GM04504 (cell line): ENCODE results near the gene MATR3.
"Not testable (repeated sequence)": the region's sequence is repeated elsewhere in the genome, so short reads cannot be mapped to it uniquely, and the experiment has no call there.

Experiments
- DNase-seq: peaks from one replicate; pipeline ENCODE4 v3.0.0-alpha.2; 2012; ENCODE audit warnings: low read depth

MATR3 gene, protein sequence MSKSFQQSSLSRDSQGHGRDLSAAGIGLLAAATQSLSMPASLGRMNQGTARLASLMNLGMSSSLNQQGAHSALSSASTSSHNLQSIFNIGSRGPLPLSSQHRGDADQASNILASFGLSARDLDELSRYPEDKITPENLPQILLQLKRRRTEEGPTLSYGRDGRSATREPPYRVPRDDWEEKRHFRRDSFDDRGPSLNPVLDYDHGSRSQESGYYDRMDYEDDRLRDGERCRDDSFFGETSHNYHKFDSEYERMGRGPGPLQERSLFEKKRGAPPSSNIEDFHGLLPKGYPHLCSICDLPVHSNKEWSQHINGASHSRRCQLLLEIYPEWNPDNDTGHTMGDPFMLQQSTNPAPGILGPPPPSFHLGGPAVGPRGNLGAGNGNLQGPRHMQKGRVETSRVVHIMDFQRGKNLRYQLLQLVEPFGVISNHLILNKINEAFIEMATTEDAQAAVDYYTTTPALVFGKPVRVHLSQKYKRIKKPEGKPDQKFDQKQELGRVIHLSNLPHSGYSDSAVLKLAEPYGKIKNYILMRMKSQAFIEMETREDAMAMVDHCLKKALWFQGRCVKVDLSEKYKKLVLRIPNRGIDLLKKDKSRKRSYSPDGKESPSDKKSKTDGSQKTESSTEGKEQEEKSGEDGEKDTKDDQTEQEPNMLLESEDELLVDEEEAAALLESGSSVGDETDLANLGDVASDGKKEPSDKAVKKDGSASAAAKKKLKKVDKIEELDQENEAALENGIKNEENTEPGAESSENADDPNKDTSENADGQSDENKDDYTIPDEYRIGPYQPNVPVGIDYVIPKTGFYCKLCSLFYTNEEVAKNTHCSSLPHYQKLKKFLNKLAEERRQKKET

DNA sequence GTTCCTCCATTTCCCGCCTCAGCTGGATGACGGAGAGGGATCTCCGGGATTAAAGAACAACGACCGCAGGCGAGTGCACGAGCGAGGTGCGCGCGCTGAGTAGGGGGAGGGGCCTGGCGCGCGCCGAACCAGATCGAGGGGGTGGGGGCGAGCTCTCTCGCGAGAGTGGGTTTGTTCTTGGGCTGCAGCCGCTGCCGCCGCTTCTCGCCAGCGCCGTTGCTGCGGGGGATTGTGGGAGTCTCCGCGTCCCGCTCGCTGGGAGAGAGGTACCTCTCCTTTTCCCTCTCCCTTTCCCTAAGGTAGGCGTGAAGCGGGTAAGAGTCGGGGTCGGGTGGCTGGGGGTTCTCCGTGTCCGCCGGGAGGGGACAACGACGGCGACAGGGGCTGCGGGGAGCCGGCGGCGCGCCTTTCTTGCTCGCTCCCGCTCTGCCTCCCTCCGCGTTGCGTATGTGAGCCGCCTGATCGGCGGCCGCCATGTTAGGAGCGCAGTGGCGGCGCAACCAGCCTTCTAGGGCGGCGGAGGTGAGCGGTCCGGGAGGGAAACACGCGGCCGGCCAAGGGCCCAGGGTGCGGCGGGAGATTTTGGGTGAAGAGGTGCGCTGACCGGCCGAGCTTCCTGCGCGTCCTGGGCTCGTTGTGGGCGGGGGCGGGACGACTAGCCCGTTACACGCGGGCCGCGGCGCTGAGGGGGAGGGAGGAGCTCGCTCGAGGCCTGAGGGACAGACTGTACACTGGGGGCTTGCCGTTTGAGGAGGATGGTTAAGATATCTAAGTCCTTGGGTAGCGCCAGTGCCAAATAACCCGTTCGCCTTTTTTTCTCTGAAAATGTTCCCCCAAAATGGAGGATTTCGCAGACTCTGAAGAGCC, at the start of gene MATR3:
Gene MATR3, plus strand, starts transcription at position 234 of the 867 bp plus-strand sequence. CDS start 13,676 bp downstream, outside the sequence.
- DNase-seq: peak; percentile 92

DNA sequence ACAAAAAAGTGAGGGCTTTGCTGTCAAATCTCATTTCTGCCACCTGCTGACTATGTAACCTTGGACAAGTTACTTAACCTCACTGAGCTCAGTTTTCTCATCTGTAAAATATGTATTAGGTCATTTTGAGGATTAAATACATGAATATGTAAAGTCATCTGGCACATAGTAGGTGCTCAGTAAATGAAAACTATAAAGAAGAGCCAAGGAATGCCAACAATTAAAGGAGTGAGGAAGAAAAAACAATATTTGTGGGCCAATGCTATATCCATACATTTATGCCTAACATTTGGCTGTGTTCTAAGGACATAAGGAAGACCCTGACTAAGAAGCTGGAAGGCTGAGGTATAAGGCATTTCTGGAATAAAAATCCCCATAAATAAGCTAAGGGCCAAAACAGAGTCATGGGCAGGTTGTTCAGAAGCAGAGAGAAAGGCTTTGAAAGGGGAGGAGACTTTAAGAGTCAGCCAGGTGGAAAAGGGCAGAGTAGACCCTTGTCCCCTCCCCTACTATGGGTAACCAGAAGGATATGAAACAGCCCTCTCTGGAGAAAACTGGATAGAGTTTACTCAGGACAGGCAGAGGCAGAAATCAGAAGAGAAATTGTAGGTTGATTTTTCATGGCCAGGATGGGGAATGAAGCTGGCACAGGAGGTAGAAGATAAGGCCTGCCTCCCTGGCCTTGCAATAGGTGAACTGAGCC, 47.8 kb upstream of the MATR3 start:
- DNase-seq: no peak

GRCh38 chr5:139246394-139246793, 47.1 kb upstream of the MATR3 start:
- no peak for DNase-seq

GRCh38 chr5:139248826-139249453, 44.6 kb upstream of the MATR3 start:
- DNase-seq: no peak

- DNase-seq: no peak
These were observed 42.3 kb upstream of the MATR3 start for GRCh38 chr5:139251281-139251687.

DNA sequence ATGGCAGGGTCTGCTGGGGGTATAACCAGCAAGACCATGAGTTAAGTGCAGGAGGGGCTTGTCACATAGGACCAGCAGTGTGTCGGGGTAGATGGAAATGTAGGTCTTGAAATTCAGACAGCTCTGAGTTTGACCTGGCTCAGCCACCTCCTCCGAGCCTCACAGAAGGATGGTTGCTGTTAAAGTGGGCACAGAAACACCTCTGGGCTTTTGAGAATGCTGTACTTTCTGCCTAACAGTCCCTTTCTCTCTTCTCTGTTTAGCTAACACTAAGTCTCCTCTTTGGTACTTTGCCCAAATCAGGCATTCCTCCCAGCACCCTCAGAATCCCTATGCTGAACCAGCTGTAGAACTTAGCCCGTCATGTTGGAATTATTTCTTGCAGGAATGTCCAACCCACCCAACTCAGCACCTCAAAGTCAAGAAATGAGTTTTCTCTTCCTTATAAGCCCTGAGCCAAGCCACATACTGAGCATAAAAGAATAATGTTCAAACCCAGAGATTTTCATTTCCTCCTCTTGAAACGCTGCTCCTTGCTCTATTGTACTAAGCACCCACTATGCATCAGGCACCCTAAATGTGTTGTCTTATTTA, 41.7 kb upstream of the MATR3 start:
- no peak for DNase-seq

DNA sequence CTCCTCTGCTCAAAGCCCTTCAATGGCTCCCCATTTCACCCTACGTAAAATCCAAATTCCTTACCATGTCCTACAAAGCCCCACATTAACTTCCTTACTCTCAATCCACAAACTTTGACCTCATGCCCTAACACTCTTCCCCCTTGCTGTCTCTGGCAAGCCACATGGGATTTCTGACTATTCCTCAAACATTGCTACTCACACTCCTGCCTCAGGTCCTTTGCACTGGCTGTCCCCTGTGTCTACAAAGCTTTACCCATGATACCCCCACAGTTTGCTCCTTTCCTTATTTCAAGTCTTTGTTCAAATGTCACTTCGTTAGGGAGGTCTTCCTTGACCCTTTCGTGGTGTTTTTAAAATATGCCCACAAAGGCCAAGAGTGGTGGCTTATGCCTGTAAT, 40.4 kb upstream of the MATR3 start:
- DNase-seq: no peak

- DNase-seq: no peak
These were observed 36.7 kb upstream of the MATR3 start for GRCh38 chr5:139256820-139257219.

GRCh38 chr5:139262059-139262741, 31.3 kb upstream of the MATR3 start:
- no peak for DNase-seq

DNA sequence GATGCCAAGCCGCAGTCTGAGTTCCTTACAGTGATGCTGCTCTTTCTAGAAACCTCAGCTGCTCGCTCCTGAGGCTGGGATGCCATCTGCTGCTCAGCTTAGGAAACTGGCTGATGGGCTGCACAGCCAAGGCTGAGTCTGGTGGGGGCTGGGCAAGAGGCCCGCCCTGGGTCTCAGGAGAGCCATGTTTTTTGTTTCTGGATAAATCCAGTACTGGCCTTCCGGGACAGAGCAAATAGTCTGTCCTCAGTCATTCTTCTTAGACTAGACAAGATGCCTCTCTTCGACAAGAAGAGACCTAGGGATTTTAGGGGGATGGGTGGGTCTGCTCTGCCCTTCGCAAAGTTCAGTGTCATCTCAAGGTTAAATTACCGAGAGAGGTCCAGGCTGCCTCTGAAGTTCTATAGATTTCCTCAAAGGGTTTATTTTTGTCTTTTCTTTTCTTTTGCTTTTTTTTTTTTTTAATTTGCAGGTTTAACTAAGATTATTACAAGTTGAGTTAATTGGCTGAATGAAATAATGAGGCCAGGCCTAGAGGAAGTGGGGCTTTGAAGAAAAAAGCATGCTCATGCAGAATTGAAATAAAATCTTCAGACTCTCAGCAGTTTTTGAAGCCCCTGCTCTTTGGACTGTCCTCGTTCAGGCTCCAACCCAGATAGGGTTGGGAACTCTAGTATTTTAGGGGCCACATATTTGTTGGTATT, 30.6 kb upstream of the MATR3 start:
- peak; percentile 82 for DNase-seq

DNA sequence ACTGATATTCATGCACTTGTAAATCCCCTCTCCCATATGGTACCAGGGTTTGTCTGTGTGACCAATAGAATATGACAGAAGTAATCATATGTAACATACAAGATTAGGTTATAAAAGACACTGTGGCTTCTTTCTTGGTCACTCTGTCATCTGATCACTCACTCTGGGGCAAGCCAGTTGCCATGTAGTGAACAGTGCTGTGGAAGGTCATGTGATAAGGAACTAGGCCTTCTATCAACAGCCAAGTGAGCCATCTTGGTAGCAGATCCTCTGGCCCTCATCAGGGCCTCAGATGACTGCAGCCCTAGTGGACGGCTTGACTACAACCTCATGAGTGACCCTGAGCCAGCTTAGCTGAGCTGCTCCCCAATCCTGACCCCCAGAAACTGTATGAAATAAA, 30.0 kb upstream of the MATR3 start:
- no peak for DNase-seq

- no peak for DNase-seq
These were observed 29.6 kb upstream of the MATR3 start for GRCh38 chr5:139263946-139264345.

DNA sequence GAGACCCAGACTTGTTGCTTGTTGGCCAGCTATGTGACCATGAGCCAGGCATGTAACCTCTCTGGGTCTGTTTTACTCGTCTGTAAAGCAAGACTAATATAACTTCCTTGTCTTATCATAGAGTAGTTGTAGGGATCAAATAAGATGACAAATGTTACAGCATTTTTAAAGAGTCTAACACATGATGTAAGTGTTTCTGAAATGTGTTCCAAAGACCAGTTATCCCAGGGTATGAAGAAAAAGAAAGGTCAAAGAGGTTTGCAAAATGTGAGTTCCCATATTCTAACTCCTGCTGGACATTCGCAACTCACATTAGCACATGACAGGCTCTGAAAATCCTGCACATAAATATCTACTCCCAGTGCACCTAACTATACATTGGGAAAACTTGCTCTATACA, 28.5 kb upstream of the MATR3 start:
- DNase-seq: no peak

GRCh38 chr5:139266236-139266635, 27.3 kb upstream of the MATR3 start:
- DNase-seq: no peak

DNA sequence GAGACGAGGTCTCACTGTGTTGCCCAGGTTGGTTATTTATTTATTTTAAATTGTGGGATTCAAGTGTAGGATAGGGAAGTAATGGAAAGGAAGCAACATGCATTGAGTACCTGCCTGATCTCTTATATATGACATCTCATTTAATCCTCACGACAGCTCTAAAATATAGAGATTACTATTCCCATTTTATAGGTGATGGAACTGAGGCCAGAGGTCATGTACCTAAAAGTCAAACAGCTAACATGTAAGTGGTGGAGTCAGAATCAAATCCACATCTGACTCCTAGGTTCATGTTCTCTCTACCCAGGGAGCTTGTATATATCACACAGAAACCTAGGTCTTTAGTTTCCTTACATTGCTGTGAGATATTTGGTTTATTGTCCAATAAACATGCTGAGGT, 26.1 kb upstream of the MATR3 start:
- no peak for DNase-seq

- no peak for DNase-seq
These were observed 25.0 kb upstream of the MATR3 start for GRCh38 chr5:139268364-139269202.

DNA sequence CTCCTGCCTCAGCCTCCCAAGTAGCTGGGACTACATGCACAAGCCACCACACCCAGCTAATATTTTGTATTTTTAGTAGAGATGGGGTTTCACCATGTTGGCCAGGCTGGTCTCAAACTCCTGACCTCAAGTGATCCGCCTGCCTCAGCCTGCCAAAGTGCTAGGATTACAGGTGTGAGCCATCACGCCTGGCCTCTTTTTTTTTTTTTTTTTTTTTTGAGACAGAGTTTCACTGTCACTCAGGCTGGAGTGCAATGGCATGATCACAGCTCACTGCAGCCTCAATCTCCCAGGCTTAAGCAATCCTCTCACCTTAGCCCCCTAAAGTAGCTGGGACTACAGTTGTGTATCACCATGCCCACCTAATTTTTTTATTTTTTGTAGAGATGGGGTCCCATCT, 22.8 kb upstream of the MATR3 start:
- not testable (repeated sequence) for DNase-seq

- DNase-seq: peak; percentile 63
These were observed 22.1 kb upstream of the MATR3 start for GRCh38 chr5:139271201-139272027.
